MM.1S (cell line): ENCODE measurements around the gene PAQR7.

Source experiments
- EZH2 ChIP-seq: fragments of 300-600 bp; sonication (generic); optimal IDR thresholded peaks from 2 replicates; pipeline ENCODE3; 2017; ENCODE audit warnings: low read depth, mild to moderate bottlenecking, antibody characterized with exemption, low read length, mixed read lengths
- EZH2phosphoT487 ChIP-seq: fragments of 300-600 bp; sonication (generic); IDR thresholded peaks from 2 replicates; pipeline ENCODE4 v1.6.1; 2018; ENCODE audit warnings: antibody characterized with exemption, low read length
- TF ChIP-seq, protein P1 (sequence below): fragments of 300-600 bp; sonication (generic); IDR thresholded peaks from 2 replicates; pipeline ENCODE4 v1.5.1; 2016; ENCODE audit warnings: antibody characterized with exemption, low read length, mixed read lengths

GRCh38 chr1:25843483-25843882 is 32.0 kb downstream of the PAQR7 start:
- TF ChIP-seq, protein P1, sequence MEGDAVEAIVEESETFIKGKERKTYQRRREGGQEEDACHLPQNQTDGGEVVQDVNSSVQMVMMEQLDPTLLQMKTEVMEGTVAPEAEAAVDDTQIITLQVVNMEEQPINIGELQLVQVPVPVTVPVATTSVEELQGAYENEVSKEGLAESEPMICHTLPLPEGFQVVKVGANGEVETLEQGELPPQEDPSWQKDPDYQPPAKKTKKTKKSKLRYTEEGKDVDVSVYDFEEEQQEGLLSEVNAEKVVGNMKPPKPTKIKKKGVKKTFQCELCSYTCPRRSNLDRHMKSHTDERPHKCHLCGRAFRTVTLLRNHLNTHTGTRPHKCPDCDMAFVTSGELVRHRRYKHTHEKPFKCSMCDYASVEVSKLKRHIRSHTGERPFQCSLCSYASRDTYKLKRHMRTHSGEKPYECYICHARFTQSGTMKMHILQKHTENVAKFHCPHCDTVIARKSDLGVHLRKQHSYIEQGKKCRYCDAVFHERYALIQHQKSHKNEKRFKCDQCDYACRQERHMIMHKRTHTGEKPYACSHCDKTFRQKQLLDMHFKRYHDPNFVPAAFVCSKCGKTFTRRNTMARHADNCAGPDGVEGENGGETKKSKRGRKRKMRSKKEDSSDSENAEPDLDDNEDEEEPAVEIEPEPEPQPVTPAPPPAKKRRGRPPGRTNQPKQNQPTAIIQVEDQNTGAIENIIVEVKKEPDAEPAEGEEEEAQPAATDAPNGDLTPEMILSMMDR = no peak
- TF ChIP-seq EZH2 (no peak), EZH2phosphoT487 (no peak)
